Ovary (tissue), 9 donors: Measurements from ENCODE around the gene GYS1. TPM values are rescaled to one million over a fixed set of nuclear protein-coding genes. Genes with fewer than 3 reads are reported as not detected.

Source experiments
- DNase-seq, 5 donors: peaks; one replicate each; pipeline ENCODE4 v3.0.0-alpha.2; 2019 to 2020
- H3K27ac ChIP-seq, 2 donors: fragments of 200-600 bp; one replicate each; pipeline versions ENCODE4 v1.5.1 to v1.8.0; 2019 to 2022
- H3K27me3 ChIP-seq: fragments of 200-600 bp; one replicate; pipeline ENCODE4 v1.8.0; 2022
- H3K36me3 ChIP-seq: fragments of 200-600 bp; sonication (generic); one replicate; pipeline ENCODE4 v1.5.1; 2019
- H3K4me1 ChIP-seq: one replicate; pipeline ENCODE4 v1.8.1; 2013; ENCODE audit warnings: mild to moderate bottlenecking, moderate library complexity; ENCODE audit not compliant: insufficient read depth
- H3K4me3 ChIP-seq: fragments of 200-600 bp; sonication (generic); one replicate; pipeline ENCODE4 v1.5.1; 2017
- H3K9me3 ChIP-seq, 2 donors: fragments of 200-600 bp in 1 of 2; sonication (generic) in 1 of 2; one replicate each; pipeline versions ENCODE4 v1.5.1 to v1.8.1; 2013 to 2019; ENCODE audit warnings: mild to moderate bottlenecking in 1 of 2, moderate library complexity in 1 of 2
- CTCF ChIP-seq, 3 donors: fragments of 450-650 bp in 2 of 3; fragments of 200-600 bp in 1 of 3; IDR thresholded peaks; one replicate each; pipeline versions ENCODE4 v1.5.1 to v1.8.0; 2016 to 2022; ENCODE audit warnings: antibody characterized with exemption in 3 of 3, mild to moderate bottlenecking in 1 of 3
- EP300 ChIP-seq: sonication (generic); formaldehyde crosslinking; IDR thresholded peaks from one replicate; pipeline ENCODE4 v1.6.1; 2017; ENCODE audit warnings: antibody characterized with exemption
- POLR2A ChIP-seq: fragments of 450-650 bp; IDR thresholded peaks from one replicate; pipeline ENCODE4 v1.6.1; 2017; ENCODE audit warnings: antibody characterized with exemption, mild to moderate bottlenecking, moderate library complexity
- WGBS, 3 donors: extraction: QIAGEN DNeasy Blood & Tissue Kit in 1 of 3; methylation state at CpG; one replicate each; pipeline versions ENCODE4 v1.1.5 to v1.1.7; 2013 to 2017; 5-methylcytosine and 5-hydroxymethylcytosine counted together
- intact Hi-C, 4 donors: fragments of 100-400 bp; cut with DNase I; formaldehyde crosslinking; loops; one replicate each; pipeline versions ENCODE4 v1.11.0 to v1.15.1; 2022 to 2023
- polyA plus RNA-seq, 2 donors: library from polyadenylated mRNA; stranded (reverse); fragments of 200-250 nt in 1 of 2; fragments of 350-450 nt in 1 of 2; fragmentation: Illumina TruSeq in 1 of 2; extraction: RNeasy Lipid Tissue Mini Kit (QIAGEN cat#74804) in 1 of 2; gene quantifications; one replicate each; pipeline ENCODE4 v1.2.3, GENCODE V29; 2013 to 2014
- total RNA-seq, 7 donors: library from RNA; depleted of rRNA in 2 of 7; stranded (reverse); fragments of >200 nt in 2 of 7; fragmentation: NEBNext Ultra II Directional in 3 of 7; extraction: Animal tissue kit (Norgen Biotek cat#: 25700) in 3 of 7; gene quantifications; one replicate each; pipeline versions ENCODE4 v1.1.0 to v1.2.4, GENCODE V29; 2016 to 2023
- donor health status: DM: no; HTN: no; CAD: no; lungs with moderate emphysema.
- donor health status: DM: no; HTN: no; CAD: no.
- donor health status: Bipolar disorder and iron deficiency.
- donor health status: DM: yes; HTN: yes; CAD: no.
- donor health status: DM: no; HTN: no; CAD: no.
- donor health status: DM: yes; HTN: yes; CAD: no.

GYS1 gene
- total and polyA plus RNA-seq, 9 donors, result 16.3 to 33.6 (median 29.0) TPM

GRCh38 chr19:48945415-48945814 is 47.7 kb downstream of the GYS1 start:
- Histone ChIP-seq H3K9me3 (peaks cover 0 to 3% of the 10 kb centered on the region in 2 donors), H3K27ac (no peak overlapping the region), H3K36me3 (no peaks in the 10 kb centered on the region), H3K4me3 (no peak overlapping the region), H3K27me3 (no peaks in the 10 kb centered on the region), H3K4me1 (no peaks in the 10 kb centered on the region)
- WGBS, 3 donors, result 74 to 81% (median 81%) methylated on average over 5 of the region's 5 CpGs
- intact Hi-C loops, result no loop called here
- TF ChIP-seq CTCF (IDR thresholded peaks at IDR 0.05) (no peak), EP300 (no peak), POLR2A (no peak)
- DNase-seq, result no peak

- Histone ChIP-seq H3K9me3 (peaks cover 0 to 3% of the 10 kb centered on the region in 2 donors), H3K4me3 (no peak overlapping the region), H3K27ac (no peak overlapping the region), H3K4me1 (no peaks in the 10 kb centered on the region), H3K27me3 (no peaks in the 10 kb centered on the region), H3K36me3 (no peaks in the 10 kb centered on the region)
- intact Hi-C loops, result no loop called here
- WGBS, 3 donors, result 79 to 86% (median 81%) methylated on average over 6 of the region's 6 CpGs
- TF ChIP-seq EP300, result no peak
- no peak for TF ChIP-seq POLR2A
- no peak for TF ChIP-seq CTCF (IDR thresholded peaks at IDR 0.05)
- no peak for DNase-seq
Observed at GRCh38 chr19:48943081-48943480, 50.0 kb downstream of the GYS1 start.

GRCh38 chr19:48940902-48941301 is 52.2 kb downstream of the GYS1 start:
- peaks cover 0 to 3% of the 10 kb centered on the region in 2 donors for H3K9me3 ChIP-seq
- no peaks in the 10 kb centered on the region for H3K4me1 ChIP-seq
- intact Hi-C loops, result no loop called here
- H3K36me3 ChIP-seq, result no peaks in the 10 kb centered on the region
- H3K4me3 ChIP-seq, result no peak overlapping the region
- no peak overlapping the region for H3K27ac ChIP-seq
- TF ChIP-seq CTCF (IDR thresholded peaks at IDR 0.05), result no peak
- TF ChIP-seq EP300, result no peak
- no peak for TF ChIP-seq POLR2A
- WGBS, 3 donors, result 88 to 97% (median 94%) methylated on average over 5 of the region's 5 CpGs
- no peaks in the 10 kb centered on the region for H3K27me3 ChIP-seq
- no peak for DNase-seq

GRCh38 chr19:48938256-48938655 is 54.9 kb downstream of the GYS1 start:
- no peaks in the 10 kb centered on the region for H3K36me3 ChIP-seq
- no peak for DNase-seq
- intact Hi-C loops, result no loop called here
- no peak overlapping the region for H3K4me3 ChIP-seq
- no peak for TF ChIP-seq CTCF (IDR thresholded peaks at IDR 0.05)
- TF ChIP-seq EP300, result no peak
- TF ChIP-seq POLR2A, result no peak
- H3K27ac ChIP-seq, result no peak overlapping the region
- H3K9me3 ChIP-seq, result peaks cover 0 to 3% of the 10 kb centered on the region in 2 donors
- H3K4me1 ChIP-seq, result no peaks in the 10 kb centered on the region
- H3K27me3 ChIP-seq, result no peaks in the 10 kb centered on the region
- 85 to 94% (median 87%) methylated on average over 7 of the region's 7 CpGs for WGBS, 3 donors
